Ascending aorta (tissue), 2 donors: ENCODE measurements around the gene CEP104. TPM values are rescaled to one million over a fixed set of nuclear protein-coding genes. Genes with fewer than 3 reads are reported as not detected.

Experiments used
- DNase-seq, 2 donors: peaks; one replicate each; pipeline ENCODE4 v3.0.0-alpha.2; 2019; ENCODE audit warnings: low spot score in 2 of 2
- H3K27ac ChIP-seq, 2 donors: fragments of 200-600 bp; sonication (generic); one replicate each; pipeline ENCODE4 v1.5.1; 2016 to 2017; ENCODE audit warnings: mild to moderate bottlenecking in 1 of 2
- H3K27me3 ChIP-seq: fragments of 200-600 bp; sonication (generic); one replicate; pipeline ENCODE4 v1.5.1; 2017
- H3K36me3 ChIP-seq, 2 donors: fragments of 200-600 bp; sonication (generic); one replicate each; pipeline ENCODE4 v1.5.1; 2016
- H3K4me1 ChIP-seq, 2 donors: fragments of 200-600 bp; sonication (generic); one replicate each; pipeline ENCODE4 v1.5.1; 2016 to 2017; ENCODE audit warnings: mild to moderate bottlenecking in 1 of 2
- H3K4me3 ChIP-seq, 2 donors: fragments of 200-600 bp; sonication (generic); one replicate each; pipeline ENCODE4 v1.5.1; 2016 to 2017; ENCODE audit warnings: mild to moderate bottlenecking in 1 of 2
- H3K9me3 ChIP-seq, 2 donors: fragments of 200-600 bp; sonication (generic); one replicate each; pipeline ENCODE4 v1.5.1; 2016
- intact Hi-C: fragments of 100-400 bp; cut with DNase I; formaldehyde crosslinking; loops from one replicate; pipeline ENCODE4 v1.15.1; 2023
- total RNA-seq: library from RNA; depleted of rRNA; stranded (reverse); fragments of >200 nt; gene quantifications from one replicate; pipeline ENCODE4 v1.1.0, GENCODE V29; 2016
- TF ChIP-seq, protein P1 (sequence below), 3 experiments: fragments of 200-600 bp in 2 of 3; fragments of 450-650 bp in 1 of 3; sonication (generic) in 2 of 3; IDR thresholded peaks; one replicate each; pipeline ENCODE4 v1.5.1; 2016 to 2019; ENCODE audit warnings: antibody characterized with exemption in 3 of 3, mild to moderate bottlenecking in 1 of 3, moderate library complexity in 1 of 3

CEP104 gene
- total RNA-seq, 1 donor from 2014 or later, result 93.6 TPM

DNA sequence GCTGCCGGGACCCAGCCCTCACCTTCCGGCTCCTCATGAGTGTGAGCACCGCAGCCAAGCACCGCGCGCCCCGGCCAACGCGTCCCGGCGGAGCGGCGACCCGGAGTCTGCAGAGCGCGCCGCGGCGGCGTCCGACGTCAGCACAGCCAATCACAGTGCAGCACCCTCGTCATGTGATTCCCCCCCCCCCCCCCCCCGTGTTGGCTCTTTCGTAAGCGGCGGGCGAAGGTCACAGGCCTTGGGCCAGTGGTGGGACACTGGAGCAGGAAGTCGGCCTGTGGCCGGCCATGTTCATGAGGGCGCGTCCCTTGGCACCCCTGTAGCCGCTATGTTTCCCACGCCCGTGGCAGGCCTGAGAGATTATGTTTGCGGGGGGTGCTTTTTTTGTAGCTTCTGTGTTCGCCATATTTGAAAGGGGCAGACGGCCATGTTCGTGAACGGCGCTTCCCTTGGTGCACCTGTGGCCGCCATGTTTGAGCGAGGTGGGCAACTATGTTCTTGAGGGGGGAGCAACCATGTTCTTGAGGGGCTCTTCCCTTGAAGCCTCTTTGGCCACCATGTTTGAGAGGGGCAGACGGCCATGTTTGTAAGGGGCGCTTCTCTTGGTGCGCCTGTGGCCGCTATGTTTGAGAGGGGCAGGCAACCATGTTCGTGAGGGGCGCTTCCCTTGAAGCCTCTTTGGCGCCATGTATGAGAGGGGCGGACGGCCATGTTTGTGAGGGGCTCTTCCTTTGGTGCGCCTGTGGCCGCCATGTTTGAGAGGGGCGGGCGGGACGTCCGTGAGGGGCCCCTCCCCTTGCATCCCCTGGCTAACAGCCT is 43.3 kb upstream of the CEP104 start, which contains the start of gene C1orf174:
Gene C1orf174, minus strand, starts transcription at position 123 of the 819 bp plus-strand sequence. Its CDS starts 86 bp downstream, at position 37.
- H3K27ac ChIP-seq, result peak within 1 kb of the TSS; percentile 95 to 98
- TF ChIP-seq, protein P1, sequence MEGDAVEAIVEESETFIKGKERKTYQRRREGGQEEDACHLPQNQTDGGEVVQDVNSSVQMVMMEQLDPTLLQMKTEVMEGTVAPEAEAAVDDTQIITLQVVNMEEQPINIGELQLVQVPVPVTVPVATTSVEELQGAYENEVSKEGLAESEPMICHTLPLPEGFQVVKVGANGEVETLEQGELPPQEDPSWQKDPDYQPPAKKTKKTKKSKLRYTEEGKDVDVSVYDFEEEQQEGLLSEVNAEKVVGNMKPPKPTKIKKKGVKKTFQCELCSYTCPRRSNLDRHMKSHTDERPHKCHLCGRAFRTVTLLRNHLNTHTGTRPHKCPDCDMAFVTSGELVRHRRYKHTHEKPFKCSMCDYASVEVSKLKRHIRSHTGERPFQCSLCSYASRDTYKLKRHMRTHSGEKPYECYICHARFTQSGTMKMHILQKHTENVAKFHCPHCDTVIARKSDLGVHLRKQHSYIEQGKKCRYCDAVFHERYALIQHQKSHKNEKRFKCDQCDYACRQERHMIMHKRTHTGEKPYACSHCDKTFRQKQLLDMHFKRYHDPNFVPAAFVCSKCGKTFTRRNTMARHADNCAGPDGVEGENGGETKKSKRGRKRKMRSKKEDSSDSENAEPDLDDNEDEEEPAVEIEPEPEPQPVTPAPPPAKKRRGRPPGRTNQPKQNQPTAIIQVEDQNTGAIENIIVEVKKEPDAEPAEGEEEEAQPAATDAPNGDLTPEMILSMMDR (IDR thresholded peaks at IDR 0.05), result no peak
- no peaks in the 10 kb centered on the region for H3K27me3 ChIP-seq
- peaks cover 3 to 7% of the 10 kb centered on the region in 2 donors for H3K4me1 ChIP-seq
- H3K4me3 ChIP-seq, result peak within 1 kb of the TSS; percentile 86 to 95
- intact Hi-C loops, result loop anchor here (2.0 to 5.0 kb wide), 4 partner anchors 44 to 1488 kb away; partner anchors contain the start of genes CEP104, DFFB, LRRC47 and PEX10
- peaks cover 0 to 5% of the 10 kb centered on the region in 2 donors for H3K36me3 ChIP-seq
- peak; percentile 92 to 98 for DNase-seq
- H3K9me3 ChIP-seq, result no peaks in the 10 kb centered on the region

DNA sequence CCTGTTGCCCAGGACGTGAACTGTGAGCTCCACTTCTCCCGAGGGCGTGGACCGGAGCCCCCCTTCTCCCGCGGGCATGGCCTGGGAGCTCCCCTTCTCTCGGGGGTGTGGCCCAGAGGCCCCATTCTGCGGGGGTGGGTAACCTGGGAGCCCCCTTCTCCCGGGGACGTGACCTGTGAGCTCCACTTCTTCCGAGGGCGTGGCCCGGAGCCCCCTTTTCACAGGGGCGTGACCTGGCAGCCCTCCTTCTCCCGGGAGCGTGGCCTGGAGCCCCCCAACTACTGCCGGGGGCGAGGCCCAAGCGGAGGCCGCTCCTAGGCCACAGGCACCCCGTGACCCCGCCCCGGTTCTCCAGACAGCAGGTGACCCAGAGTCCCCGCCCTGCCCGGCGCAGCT is 42.7 kb upstream of the CEP104 start:
- Histone ChIP-seq H3K4me3 (peak overlapping the region; percentile 86 to 95), H3K4me1 (peaks cover 3 to 7% of the 10 kb centered on the region in 2 donors), H3K36me3 (peaks cover 0 to 8% of the 10 kb centered on the region in 2 donors), H3K27ac (peak overlapping the region; percentile 95 to 98), H3K27me3 (no peaks in the 10 kb centered on the region), H3K9me3 (no peaks in the 10 kb centered on the region)
- TF ChIP-seq, protein P1 (IDR thresholded peaks at IDR 0.05), result no peak
- intact Hi-C loops, result loop anchor here (2.0 to 5.0 kb wide), 4 partner anchors 43 to 1487 kb away; partner anchors contain the start of genes CEP104, DFFB, LRRC47 and PEX10
- no peak for DNase-seq

DNA sequence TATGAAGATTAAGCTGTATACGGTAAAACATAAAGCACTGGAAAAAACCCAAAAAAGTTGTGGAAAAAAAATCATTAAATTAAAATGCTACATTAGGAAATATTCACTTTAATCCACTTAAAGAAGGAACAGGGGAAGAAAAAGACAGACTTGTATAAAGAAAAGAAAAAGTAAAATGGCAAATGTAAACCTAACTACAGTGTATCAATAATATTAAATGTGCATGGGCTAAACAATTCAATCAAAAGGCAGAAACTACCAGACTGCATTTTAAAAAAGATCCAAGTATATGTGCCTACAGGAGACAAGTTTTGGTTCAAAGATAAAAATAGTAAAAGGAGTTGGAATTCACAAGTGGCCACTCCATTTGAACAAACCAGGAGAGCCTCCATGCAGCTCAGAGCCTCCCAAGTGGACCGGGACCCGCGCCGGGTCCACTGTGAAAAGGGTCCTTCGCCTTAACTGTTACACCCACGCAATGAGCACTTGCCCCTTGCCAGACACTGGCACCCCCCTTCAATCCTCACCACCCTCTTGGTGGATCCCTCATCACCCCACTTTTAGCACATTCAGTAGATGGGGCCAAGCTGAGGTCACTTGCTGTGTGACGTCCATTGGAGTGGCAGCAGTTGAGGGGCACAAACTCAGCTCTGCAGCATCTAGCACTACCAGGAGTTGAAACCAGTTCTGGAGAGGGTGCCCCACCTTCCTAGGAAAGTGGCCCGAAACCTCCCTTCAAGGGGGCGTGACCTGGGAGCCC is 42.2 kb upstream of the CEP104 start:
- intact Hi-C loops, result no loop called here
- H3K4me1 ChIP-seq, result peaks cover 3 to 7% of the 10 kb centered on the region in 2 donors
- peaks cover 0 to 8% of the 10 kb centered on the region in 2 donors for H3K36me3 ChIP-seq
- H3K27me3 ChIP-seq, result no peaks in the 10 kb centered on the region
- no peak for DNase-seq
- peak overlapping the region; percentile 95 to 98 for H3K27ac ChIP-seq
- H3K9me3 ChIP-seq, result no peaks in the 10 kb centered on the region
- H3K4me3 ChIP-seq, result peak overlapping the region; percentile 86 to 95
- TF ChIP-seq, protein P1 (IDR thresholded peaks at IDR 0.05), result no peak

DNA sequence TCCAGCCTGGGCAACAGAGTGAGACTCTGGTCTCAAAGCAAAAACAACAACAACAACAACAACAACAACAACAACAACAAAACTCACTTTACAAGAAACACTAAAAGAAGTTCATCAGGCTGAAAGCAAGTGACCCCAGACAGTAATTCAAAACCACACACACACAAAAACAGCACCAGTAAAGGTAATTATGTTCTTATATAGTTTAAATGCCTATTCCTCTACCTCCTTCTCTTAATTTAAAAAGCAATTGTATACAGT is 41.4 kb upstream of the CEP104 start:
- intact Hi-C loops, result no loop called here
- H3K4me1 ChIP-seq, result peaks cover 3 to 7% of the 10 kb centered on the region in 2 donors
- TF ChIP-seq, protein P1 (IDR thresholded peaks at IDR 0.05), result no peak
- no peak for DNase-seq
- H3K9me3 ChIP-seq, result no peaks in the 10 kb centered on the region
- H3K27me3 ChIP-seq, result no peaks in the 10 kb centered on the region
- peaks cover 0 to 8% of the 10 kb centered on the region in 2 donors for H3K36me3 ChIP-seq
- no peak overlapping the region for H3K27ac ChIP-seq
- H3K4me3 ChIP-seq, result no peak overlapping the region

DNA sequence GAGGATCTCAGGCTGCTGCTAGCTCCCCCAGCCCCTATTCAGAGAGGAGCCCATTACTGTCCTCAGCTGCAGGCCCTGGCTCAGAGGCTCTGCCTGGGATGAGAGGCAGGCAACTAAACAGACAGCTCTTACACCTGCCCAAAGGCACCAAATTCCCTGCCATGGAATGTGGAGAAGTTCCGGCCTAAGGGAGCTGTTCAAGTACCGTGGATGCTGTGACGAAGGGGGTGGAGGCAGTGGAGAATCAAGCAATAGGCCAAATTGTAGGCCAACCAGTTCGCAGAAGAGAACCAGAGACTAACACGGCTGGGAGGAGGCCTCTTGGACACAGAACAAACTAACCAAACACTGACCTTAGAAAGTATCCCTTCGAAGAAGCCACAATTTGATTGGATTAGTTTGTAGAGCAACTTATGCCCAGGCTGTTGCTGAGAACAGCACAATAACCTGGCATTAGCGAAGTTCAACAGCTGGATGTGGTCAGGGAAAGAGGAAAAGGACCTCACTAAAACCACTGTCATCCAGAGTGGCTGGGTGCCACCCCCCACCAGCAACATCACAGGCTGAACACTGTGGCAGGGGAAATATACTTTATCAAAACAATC is 39.5 kb upstream of the CEP104 start:
- TF ChIP-seq, protein P1 (IDR thresholded peaks at IDR 0.05), result no peak
- no peak for DNase-seq
- Histone ChIP-seq H3K4me1 (peaks cover 3 to 7% of the 10 kb centered on the region in 2 donors), H3K27ac (no peak overlapping the region), H3K9me3 (no peaks in the 10 kb centered on the region), H3K27me3 (no peaks in the 10 kb centered on the region), H3K4me3 (no peak overlapping the region), H3K36me3 (peaks cover 0 to 8% of the 10 kb centered on the region in 2 donors)
- intact Hi-C loops, result no loop called here
